SK-N-SH (cell line): Measurements from ENCODE around the gene CFHR5. TPM values are rescaled to one million over a fixed set of nuclear protein-coding genes. Genes with fewer than 3 reads are reported as not detected.
A peak's percentile ranks its signal among the peaks of the same experiment; 100 is the strongest.
"Not testable (repeated sequence)": the region's sequence is repeated elsewhere in the genome, so short reads cannot be mapped to it uniquely, and the experiment has no call there.

Experiments
- CTCF ChIA-PET: fragments of 300-600, 350-600 bp; formaldehyde crosslinking; extraction: SDS; loops from one replicate; lab custom pipeline; 2021; lab: Yijun Ruan, JAX
- POLR2A ChIA-PET: fragments of 350-600 bp; sonication (Branson Sonifier 250); formaldehyde crosslinking; extraction: SDS; loops from one replicate; lab custom pipeline; 2020; ENCODE audit warnings: antibody characterized with exemption, inconsistent platforms; lab: Yijun Ruan, JAX
- DNase-seq: peaks from one replicate; pipeline ENCODE4 v3.0.0; 2012
- H2AFZ ChIP-seq: fragments of 200-600 bp; sonication (generic); 2 replicates; pipeline ENCODE4 v1.8.1; 2016; ENCODE audit warnings: antibody characterized with exemption, mild to moderate bottlenecking, low read depth
- H3F3A ChIP-seq: fragments of 200-600 bp; sonication (generic); replicated peaks from 2 replicates; pipeline ENCODE3; 2016; ENCODE audit warnings: antibody characterized with exemption, mild to moderate bottlenecking; ENCODE audit not compliant: insufficient read depth
- H3K27ac ChIP-seq, 2 experiments: fragments of 200-500 bp in 1 of 2; fragments of 200-600 bp in 1 of 2; sonication (Bioruptor generic) in 1 of 2; sonication (generic), shearing (Covaris generic) in 1 of 2; 2 replicates each; pipeline versions ENCODE4 v1.5.1 to v1.6.1; 2014 to 2016; ENCODE audit warnings: low read depth in 2 of 2, inconsistent platforms in 1 of 2, low read length in 1 of 2, mild to moderate bottlenecking in 1 of 2, mixed read lengths in 1 of 2
- H3K27me3 ChIP-seq: fragments of 200-600 bp; sonication (generic), shearing (Covaris generic); 2 replicates; pipeline ENCODE4 v1.6.1; 2016; ENCODE audit warnings: mixed run types; ENCODE audit not compliant: insufficient read depth
- H3K36me3 ChIP-seq, 2 experiments: fragments of 200-500 bp in 1 of 2; fragments of 200-600 bp in 1 of 2; sonication (Bioruptor generic) in 1 of 2; sonication (generic) in 1 of 2; replicated peaks in 1 of 2; 2 replicates each; pipeline versions ENCODE3 to v1.5.1; 2014 to 2016; ENCODE audit warnings: low read length in 1 of 2, mild to moderate bottlenecking in 1 of 2; ENCODE audit not compliant: insufficient read depth in 2 of 2, control insufficient read depth in 1 of 2
- H3K4me1 ChIP-seq, 2 experiments: fragments of 200-500 bp in 1 of 2; fragments of 200-600 bp in 1 of 2; sonication (Bioruptor generic) in 1 of 2; sonication (generic), shearing (Covaris generic) in 1 of 2; 2 replicates each; pipeline versions ENCODE4 v1.5.1 to v1.6.1; 2014 to 2016; ENCODE audit warnings: low read depth in 1 of 2, low read length in 1 of 2, mixed run types in 1 of 2; ENCODE audit not compliant: insufficient read depth in 2 of 2, control insufficient read depth in 1 of 2
- H3K4me2 ChIP-seq: fragments of 200-600 bp; sonication (generic), shearing (Covaris generic); 2 replicates; pipeline ENCODE4 v1.6.1; 2017; ENCODE audit warnings: mixed run types
- H3K4me3 ChIP-seq, 2 experiments: fragments of 200-500 bp in 1 of 2; fragments of 200-600 bp in 1 of 2; sonication (Bioruptor generic) in 1 of 2; sonication (generic), shearing (Covaris generic) in 1 of 2; 2 replicates each; pipeline versions ENCODE4 v1.5.1 to v1.8.1; 2014 to 2016; ENCODE audit warnings: low read depth in 2 of 2, inconsistent platforms in 1 of 2, low read length in 1 of 2, mild to moderate bottlenecking in 1 of 2, mixed read lengths in 1 of 2, moderate library complexity in 1 of 2
- H3K79me2 ChIP-seq: fragments of 200-600 bp; sonication (generic); 2 replicates; pipeline ENCODE4 v1.8.1; 2017; ENCODE audit warnings: mild to moderate bottlenecking; ENCODE audit not compliant: insufficient read depth
- H3K9ac ChIP-seq: fragments of 200-600 bp; sonication (generic); 2 replicates; pipeline ENCODE4 v1.6.1; 2017; ENCODE audit warnings: mixed run types
- H3K9me2 ChIP-seq: fragments of 200-600 bp; sonication (generic); 2 replicates; pipeline ENCODE4 v1.6.1; 2017; ENCODE audit warnings: mixed run types
- H3K9me3 ChIP-seq: fragments of 200-600 bp; sonication (generic); 2 replicates; pipeline ENCODE4 v1.6.1; 2017; ENCODE audit warnings: mixed run types, mild to moderate bottlenecking, moderate library complexity
- H4K20me1 ChIP-seq: fragments of 200-600 bp; sonication (generic); 2 replicates; pipeline ENCODE4 v1.6.1; 2017; ENCODE audit warnings: mild to moderate bottlenecking, mixed run types; ENCODE audit not compliant: insufficient read depth
- CHD2 ChIP-seq: fragments of 150-350 bp; IDR thresholded peaks from 2 replicates; pipeline ENCODE4 v1.6.1; 2018; ENCODE audit warnings: low read length; ENCODE audit not compliant: partially characterized antibody
- ELF1 ChIP-seq: IDR thresholded peaks from 2 replicates; pipeline ENCODE4 v1.4.0; 2012
- EP300 ChIP-seq, 2 experiments: IDR thresholded peaks; 2 replicates each; pipeline versions ENCODE4 v1.4.0 to v1.6.1; 2012; ENCODE audit warnings: borderline replicate concordance in 1 of 2, low read depth in 1 of 2, low read length in 1 of 2
- FOSL2 ChIP-seq: IDR thresholded peaks from 2 replicates; pipeline ENCODE4 v1.4.0; 2012; ENCODE audit warnings: low read depth, mild to moderate bottlenecking, moderate library complexity, borderline replicate concordance
- FOXJ3 ChIP-seq: sonication (generic); formaldehyde crosslinking; IDR thresholded peaks from 2 replicates; pipeline ENCODE4 v1.5.1; 2020; ENCODE audit warnings: mild to moderate bottlenecking, missing genetic modification reagents
- GATA2 ChIP-seq: sonication (generic); formaldehyde crosslinking; IDR thresholded peaks from 2 replicates; pipeline ENCODE4 v1.5.0; 2020; ENCODE audit warnings: mild to moderate bottlenecking, missing genetic modification reagents
- IRF3 ChIP-seq: fragments of 150-350 bp; IDR thresholded peaks from 2 replicates; pipeline ENCODE4 v1.6.1; 2016; ENCODE audit warnings: mild to moderate bottlenecking, low read depth, low read length
- JUND ChIP-seq: IDR thresholded peaks from 2 replicates; pipeline ENCODE4 v1.4.0; 2012
- MEF2A ChIP-seq: IDR thresholded peaks from 2 replicates; pipeline ENCODE4 v1.4.0; 2012; ENCODE audit warnings: low read depth, borderline replicate concordance
- NFIC ChIP-seq: IDR thresholded peaks from 2 replicates; pipeline ENCODE4 v1.4.0; 2012; ENCODE audit warnings: borderline replicate concordance
- PBX3 ChIP-seq: IDR thresholded peaks from 2 replicates; pipeline ENCODE4; 2012
- POLR2AphosphoS5 ChIP-seq: IDR thresholded peaks from 2 replicates; pipeline ENCODE4 v1.6.1; 2012; ENCODE audit warnings: low read depth, low read length
- RXRA ChIP-seq: IDR thresholded peaks from 2 replicates; pipeline ENCODE4 v1.4.0; 2012; ENCODE audit warnings: low read depth, mild to moderate bottlenecking, borderline replicate concordance
- SIN3A ChIP-seq: IDR thresholded peaks from 2 replicates; pipeline ENCODE4 v1.6.1; 2012; ENCODE audit warnings: low read depth, mild to moderate bottlenecking, low read length, moderate library complexity, borderline replicate concordance
- TCF12 ChIP-seq: IDR thresholded peaks from 2 replicates; pipeline ENCODE4 v1.4.0; 2012
- TEAD4 ChIP-seq: IDR thresholded peaks from 2 replicates; pipeline ENCODE4 v1.4.0; 2012; ENCODE audit warnings: mild to moderate bottlenecking, borderline replicate concordance; ENCODE audit not compliant: insufficient read depth
- YY1 ChIP-seq: IDR thresholded peaks from 2 replicates; pipeline ENCODE4 v1.4.0; 2012; ENCODE audit warnings: low read depth, mild to moderate bottlenecking
- WGBS: methylation state at CpG from one replicate; pipeline ENCODE4 v1.1.6; 2017; ENCODE audit warnings: low lambda C conversion rate; 5-methylcytosine and 5-hydroxymethylcytosine counted together
- polyA plus RNA-seq, 3 experiments: library from polyadenylated mRNA; depleted of rRNA; stranded (reverse); fragments of >200 nt; gene quantifications; 2 replicates each; pipeline ENCODE4 v1.2.3, GENCODE V29; 2012

The CFHR5 gene
- polyA plus RNA-seq, 1 of the 3 experiments (the other 2 are of a cell fraction): not detected

- H3K36me3 ChIP-seq: no peaks in the 10 kb centered on the region
- no peak for DNase-seq
- no peaks in the 10 kb centered on the region; the same call in 1 of the 2 replicates for H3K9me2 ChIP-seq
- CTCF ChIA-PET: no interaction called here
- H4K20me1 ChIP-seq: no peaks in the 10 kb centered on the region
- H3K4me2 ChIP-seq: peak overlapping the region; percentile 46; the same call in 1 of the 2 replicates
- no peaks in the 10 kb centered on the region for H3K4me1 ChIP-seq
- peaks cover 20% of the 10 kb centered on the region for H3F3A ChIP-seq
- TF ChIP-seq GATA2 (no peak), FOSL2 (peak; percentile 37; the same call in 1 of the 2 replicates), NFIC (peak; percentile 36; the same call in 1 of the 2 replicates), TCF12 (0 out of 2 replicates have a peak, but pooled peaks have one; percentile 17), PBX3 (peak; percentile 17; the same call in 1 of the 2 replicates)
- peak overlapping the region; percentile 72; the same call in 1 of the 2 replicates for H2AFZ ChIP-seq
- H3K27ac ChIP-seq: peak overlapping the region in 1 of 2 experiments; percentile 55; a peak in 2 of 4 replicates
- H3K9ac ChIP-seq: peak overlapping the region; percentile 22; the same call in 1 of the 2 replicates
- H3K27me3 ChIP-seq: no peaks in the 10 kb centered on the region
- H3K4me3 ChIP-seq: no peak overlapping the region
- POLR2A ChIA-PET: no interaction called here
- peaks cover 6% of the 10 kb centered on the region; the same call in 1 of the 2 replicates for H3K9me3 ChIP-seq
- H3K79me2 ChIP-seq: no peaks in the 10 kb centered on the region
These were observed 52.4 kb downstream of the CFHR5 start for GRCh38 chr1:197029749-197030148.

- H3K27ac ChIP-seq: peak overlapping the region; percentile 63 to 76; a peak in 3 of 4 replicates
These were observed 57.4 kb downstream of the CFHR5 start for GRCh38 chr1:197034631-197035339.

GRCh38 chr1:197036861-197037260, 59.5 kb downstream of the CFHR5 start:
- H2AFZ ChIP-seq: no peak overlapping the region
- TF ChIP-seq FOSL2 (no peak), YY1 (no peak), POLR2AphosphoS5 (no peak), SIN3A (no peak), EP300 (IDR thresholded peaks at IDR 0.05; ENCODE audit: borderline replicate concordance in 1 of 2, low read depth in 1 of 2, low read length in 1 of 2) (no peak), CHD2 (no peak), IRF3 (no peak), ELF1 (no peak), GATA2 (no peak), FOXJ3 (CRISPR knock-in tag) (no peak), TEAD4 (no peak), MEF2A (no peak)

More at GRCh38 chr1:197034631-197035339, 57.4 kb downstream of the CFHR5 start:
- H3F3A ChIP-seq: peaks cover 25% of the 10 kb centered on the region
- TF ChIP-seq TEAD4 (peak; percentile 68), TCF12 (peak; percentile 38; the same call in 1 of the 2 replicates), NFIC (peak; percentile 36), JUND (peak; percentile 45; the same call in 1 of the 2 replicates), RXRA (peak; percentile 55; the same call in 1 of the 2 replicates), FOSL2 (peak; percentile 67)
- TF ChIP-seq, all 33 proteins: peak for 6; not testable (repeated sequence) for 27
- H3K9me3 ChIP-seq, H3K36me3 ChIP-seq, H3K27me3 ChIP-seq, H3K9me2 ChIP-seq, H3K79me2 ChIP-seq, DNase-seq, H4K20me1 ChIP-seq, H3K4me1 ChIP-seq, POLR2A ChIA-PET: not testable (repeated sequence)
- CTCF ChIA-PET: interaction anchor here (1.5 kb wide), 1 partner anchor 23 kb away, joined by 3 read pairs; no protein-coding TSS in a partner anchor
- 31% methylated on average over 6 of the region's 6 CpGs for WGBS
- H3K4me3 ChIP-seq: 0 out of 4 replicates have a peak overlapping the region, but pooled peaks of 1 of the 2 experiments have one; percentile 18
- 0 out of 2 replicates have a peak overlapping the region, but pooled peaks have one; percentile 32 for H3K9ac ChIP-seq
- 0 out of 2 replicates have a peak overlapping the region, but pooled peaks have one; percentile 41 for H3K4me2 ChIP-seq
- peak overlapping the region; percentile 84 for H2AFZ ChIP-seq

More at GRCh38 chr1:197036861-197037260, 59.5 kb downstream of the CFHR5 start:
- Histone ChIP-seq H3K4me3 (no peak overlapping the region), H3K9ac (no peak overlapping the region), H3K4me2 (no peak overlapping the region), H4K20me1 (no peaks in the 10 kb centered on the region), H3K9me3 (no peaks in the 10 kb centered on the region; the same call in 1 of the 2 replicates), H3K27me3 (no peaks in the 10 kb centered on the region), H3K9me2 (no peaks in the 10 kb centered on the region), H3K79me2 (no peaks in the 10 kb centered on the region), H3K36me3 (no peaks in the 10 kb centered on the region), H3K4me1 (no peaks in the 10 kb centered on the region; a peak in 1 of 4 replicates), H3F3A (peaks cover 15% of the 10 kb centered on the region), H3K27ac (no peak overlapping the region)
- CTCF ChIA-PET: interaction anchor here (0.7 to 1.4 kb wide), 3 partner anchors 11 to 144 kb away, joined by 3 to 4 read pairs (median 3); no protein-coding TSS in a partner anchor
- DNase-seq: no peak
- POLR2A ChIA-PET: no interaction called here
- 92% methylated on average over 3 of the region's 3 CpGs for WGBS
